Measurements from ENCODE around the gene KDELR1.

The KDELR1 gene

DNA sequence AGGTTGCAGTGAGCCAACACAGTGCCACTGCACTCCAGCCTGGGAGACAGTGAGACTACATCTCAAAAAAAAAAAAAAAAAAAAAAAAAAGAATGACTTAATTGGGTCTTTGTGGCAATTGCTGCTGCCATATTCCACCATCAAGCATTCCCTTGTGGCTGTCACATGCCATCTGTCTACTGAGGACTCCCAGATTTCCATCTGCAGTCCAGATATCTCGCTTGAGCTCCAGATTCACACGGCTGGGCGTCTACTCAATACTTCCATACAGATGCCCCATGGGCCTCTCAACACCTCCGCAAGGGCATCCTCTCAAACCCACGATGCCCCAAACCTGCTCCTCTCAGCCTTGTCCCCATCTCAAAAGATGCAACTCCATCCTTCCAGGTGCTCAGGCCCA, 40.5 kb downstream of the KDELR1 start:
- TF ChIP-seq, protein P1, sequence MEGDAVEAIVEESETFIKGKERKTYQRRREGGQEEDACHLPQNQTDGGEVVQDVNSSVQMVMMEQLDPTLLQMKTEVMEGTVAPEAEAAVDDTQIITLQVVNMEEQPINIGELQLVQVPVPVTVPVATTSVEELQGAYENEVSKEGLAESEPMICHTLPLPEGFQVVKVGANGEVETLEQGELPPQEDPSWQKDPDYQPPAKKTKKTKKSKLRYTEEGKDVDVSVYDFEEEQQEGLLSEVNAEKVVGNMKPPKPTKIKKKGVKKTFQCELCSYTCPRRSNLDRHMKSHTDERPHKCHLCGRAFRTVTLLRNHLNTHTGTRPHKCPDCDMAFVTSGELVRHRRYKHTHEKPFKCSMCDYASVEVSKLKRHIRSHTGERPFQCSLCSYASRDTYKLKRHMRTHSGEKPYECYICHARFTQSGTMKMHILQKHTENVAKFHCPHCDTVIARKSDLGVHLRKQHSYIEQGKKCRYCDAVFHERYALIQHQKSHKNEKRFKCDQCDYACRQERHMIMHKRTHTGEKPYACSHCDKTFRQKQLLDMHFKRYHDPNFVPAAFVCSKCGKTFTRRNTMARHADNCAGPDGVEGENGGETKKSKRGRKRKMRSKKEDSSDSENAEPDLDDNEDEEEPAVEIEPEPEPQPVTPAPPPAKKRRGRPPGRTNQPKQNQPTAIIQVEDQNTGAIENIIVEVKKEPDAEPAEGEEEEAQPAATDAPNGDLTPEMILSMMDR (IDR thresholded peaks at IDR 0.05; ENCODE audit: low read depth, low read length): no peak

DNA sequence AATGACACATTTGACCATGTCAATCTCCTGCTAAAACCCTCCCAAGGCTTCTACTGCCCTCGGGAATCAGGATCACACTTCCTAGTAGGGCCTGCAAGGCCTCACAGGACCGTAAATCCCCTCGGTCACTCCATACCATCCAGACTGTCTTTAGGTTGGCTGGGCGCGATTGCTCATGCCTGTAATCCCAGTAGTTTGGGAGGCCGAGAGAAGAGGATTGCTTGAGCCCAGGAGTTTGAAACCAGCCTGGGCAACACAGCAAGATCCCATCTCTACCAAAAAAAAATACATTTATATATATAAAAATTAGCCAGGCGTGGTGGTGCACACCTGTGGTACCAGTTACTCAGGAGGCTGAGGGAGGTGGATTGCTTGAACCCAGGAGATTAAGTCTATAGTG, 42.6 kb downstream of the KDELR1 start:
- no peak overlapping the region for H3K4me3 ChIP-seq (ENCODE audit: low read depth, low read length)
- TF ChIP-seq, protein P1 (IDR thresholded peaks at IDR 0.05; ENCODE audit: low read depth, low read length): no peak

More for the DNA sequence above, 40.5 kb downstream of the KDELR1 start:
- no peak overlapping the region for H3K4me3 ChIP-seq (ENCODE audit: low read depth, low read length)

DNA sequence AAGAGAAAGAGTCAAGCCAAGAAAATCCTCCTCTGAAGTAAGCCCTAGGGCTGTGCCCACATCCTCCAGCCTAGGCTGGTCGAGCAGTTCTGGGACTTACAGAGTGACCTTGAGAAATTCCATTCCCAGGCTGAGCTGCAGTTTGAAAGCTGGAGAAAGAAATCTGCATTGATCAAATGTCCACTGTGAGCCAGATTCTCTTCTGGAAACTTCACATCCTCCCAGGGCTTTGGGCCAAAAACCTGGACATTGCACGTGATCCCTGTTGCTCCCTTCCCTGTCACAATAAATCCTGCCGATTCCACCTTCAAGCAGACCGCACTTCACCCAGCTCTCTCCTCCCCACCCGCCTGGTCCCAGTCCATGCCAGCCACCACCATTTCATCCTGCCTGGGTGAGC, 43.3 kb downstream of the KDELR1 start:
- TF ChIP-seq, protein P1 (IDR thresholded peaks at IDR 0.05; ENCODE audit: low read depth, low read length): no peak
- no peak overlapping the region for H3K4me3 ChIP-seq (ENCODE audit: low read depth, low read length)

DNA sequence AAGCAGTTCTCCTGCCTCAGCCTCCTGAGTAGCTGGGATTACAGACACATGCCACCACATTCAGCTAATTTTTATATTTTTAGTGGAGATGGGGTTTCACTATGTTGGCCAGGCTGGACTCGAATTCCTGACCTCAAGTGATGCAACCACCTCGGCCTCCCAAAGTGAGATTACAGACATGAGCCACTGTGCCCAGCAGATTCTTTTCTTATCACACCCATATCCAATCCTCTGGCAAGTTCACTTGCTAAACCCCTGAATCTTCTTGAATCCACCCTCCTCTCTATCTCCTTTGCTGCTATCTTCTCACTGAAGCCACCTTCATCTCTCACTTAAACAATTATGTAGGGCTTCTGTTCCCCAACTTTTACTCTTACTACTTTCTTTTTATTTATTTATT, 45.2 kb downstream of the KDELR1 start:
- no peak overlapping the region for H3K4me3 ChIP-seq (ENCODE audit: low read depth, low read length)
- TF ChIP-seq, protein P1 (IDR thresholded peaks at IDR 0.05; ENCODE audit: low read depth, low read length): no peak

DNA sequence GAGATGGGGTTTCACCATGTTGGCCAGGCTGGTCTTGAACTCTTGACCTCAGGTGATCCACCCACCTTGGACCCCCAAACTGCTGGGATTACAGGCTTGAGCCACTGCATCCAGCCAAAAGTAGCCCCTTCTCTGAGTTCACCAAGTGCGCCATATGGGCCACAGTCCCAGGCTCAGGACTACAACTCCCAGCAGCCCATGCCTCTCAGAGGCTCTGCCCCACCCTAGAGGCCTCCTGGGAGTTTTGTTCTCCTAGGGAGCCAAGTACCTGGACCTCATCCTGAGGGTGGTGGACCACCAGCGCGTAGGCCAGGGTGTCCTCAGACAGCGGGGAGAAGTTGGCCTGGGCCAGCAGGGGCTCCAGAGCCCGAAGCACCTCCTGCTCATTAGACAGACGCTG, 46.5 kb downstream of the KDELR1 start:
- TF ChIP-seq, protein P1 (IDR thresholded peaks at IDR 0.05; ENCODE audit: low read depth, low read length): no peak
- H3K4me3 ChIP-seq (ENCODE audit: low read depth, low read length): no peak overlapping the region

DNA sequence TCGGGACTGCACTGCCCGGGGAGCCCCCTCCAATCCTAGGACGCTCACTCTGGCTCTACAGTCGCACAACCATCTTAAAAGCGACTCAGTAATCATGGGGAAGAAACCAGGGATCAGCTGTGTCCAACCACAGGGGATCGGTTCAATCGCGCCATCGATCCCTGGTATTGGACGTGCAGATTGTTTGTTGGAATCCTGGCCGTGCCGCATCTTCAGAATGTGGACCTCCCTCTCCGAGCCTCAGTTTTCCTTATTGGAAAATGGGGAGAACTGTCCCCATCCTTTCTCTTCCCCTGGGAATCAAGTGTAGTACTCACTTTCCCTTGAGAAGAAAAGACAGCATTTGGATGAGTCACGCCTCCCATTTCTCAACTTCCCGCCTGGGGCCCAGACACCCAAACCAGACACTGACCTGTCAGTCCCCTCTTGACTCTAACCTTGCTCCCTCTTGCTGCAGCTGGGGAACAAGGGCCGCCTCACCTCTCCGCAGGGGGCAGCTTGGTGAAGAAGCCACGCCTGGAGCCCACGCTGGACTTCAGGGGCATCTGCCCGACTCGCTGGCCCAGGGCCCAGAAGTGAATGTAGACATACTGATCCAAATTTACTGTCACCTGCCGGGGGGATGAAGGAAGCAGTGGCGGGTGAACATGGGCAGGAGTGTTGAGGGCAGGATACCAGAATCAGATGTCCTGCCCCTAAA, 48.4 kb downstream of the KDELR1 start:
- TF ChIP-seq, protein P1 (IDR thresholded peaks at IDR 0.05; ENCODE audit: low read depth, low read length): no peak
- H3K4me3 ChIP-seq (ENCODE audit: low read depth, low read length): no peak overlapping the region

DNA sequence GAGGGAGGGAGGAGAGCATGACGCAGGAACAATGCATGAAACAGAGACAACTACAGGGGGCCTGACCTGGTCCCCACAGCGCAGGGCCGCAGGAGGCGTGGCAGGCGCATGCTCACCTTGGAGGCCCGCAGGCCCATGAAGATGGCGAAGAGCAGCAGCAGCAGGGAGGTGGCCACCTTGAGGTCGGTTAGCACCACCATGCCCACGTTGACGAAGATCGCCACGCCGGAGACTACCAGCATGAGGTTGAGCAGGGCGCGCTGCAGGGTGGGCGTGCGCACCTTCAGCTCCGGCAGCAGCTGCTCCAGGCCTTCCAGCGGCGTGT, 49.0 kb downstream of the KDELR1 start:
- no peak overlapping the region for H3K4me3 ChIP-seq (ENCODE audit: low read depth, low read length)
- TF ChIP-seq, protein P1 (IDR thresholded peaks at IDR 0.05; ENCODE audit: low read depth, low read length): no peak

All from WI38 (cell line).